ENCODE measurements around the gene LPAR5. TPM values are rescaled to one million over a fixed set of nuclear protein-coding genes. Genes with fewer than 3 reads are reported as not detected.
A peak's percentile ranks its signal among the peaks of the same experiment; 100 is the strongest.
"Not testable (repeated sequence)": the region's sequence is repeated elsewhere in the genome, so short reads cannot be mapped to it uniquely, and the experiment has no call there.

LPAR5 gene
- total RNA-seq, 1 experiment from 2014 or later: 14.6 TPM

- peaks cover 36% of the 10 kb centered on the region for H3K79me2 ChIP-seq (ENCODE audit: low read length)
- not testable (repeated sequence) for DNase-seq
Measured at GRCh38 chr12:6595673-6596072, 40.1 kb downstream of the LPAR5 start.

GRCh38 chr12:6592087-6592486 lies 43.7 kb downstream of the LPAR5 start:
- Histone ChIP-seq H3K36me3 (ENCODE audit: insufficient read depth, low read length) (peaks cover 73% of the 10 kb centered on the region), H3K27ac (ENCODE audit: low read length) (peak overlapping the region; percentile 38; the same call in 1 of the 2 replicates), H3K79me2 (ENCODE audit: low read length) (peaks cover 40% of the 10 kb centered on the region), H3K9me2 (replicated peaks; ENCODE audit: insufficient read depth, low read length) (no peaks in the 10 kb centered on the region), H3K9me3 (ENCODE audit: low read length) (no peaks in the 10 kb centered on the region), H2AFZ (ENCODE audit: low read length) (no peak overlapping the region), H3K4me1 (ENCODE audit: low read length) (peaks cover 20% of the 10 kb centered on the region), H4K20me1 (ENCODE audit: insufficient read depth, low read depth, low read length) (peaks cover 18% of the 10 kb centered on the region; the same call in 1 of the 2 replicates), H3K27me3 (ENCODE audit: low read length) (no peaks in the 10 kb centered on the region), H3K9ac (ENCODE audit: low read length) (no peak overlapping the region), H3K4me2 (ENCODE audit: low read depth, low read length, poor library complexity, severe bottlenecking) (no peak overlapping the region), H3K4me3 (ENCODE audit: low read length) (no peak overlapping the region)
- DNase-seq: peak; percentile 63

More at GRCh38 chr12:6595673-6596072, 40.1 kb downstream of the LPAR5 start:
- H3K9me3 ChIP-seq (ENCODE audit: low read length); H3K4me2 ChIP-seq (ENCODE audit: low read depth, low read length, poor library complexity, severe bottlenecking); H3K9me2 ChIP-seq (replicated peaks; ENCODE audit: insufficient read depth, low read length); H3K9ac ChIP-seq (ENCODE audit: low read length); H3K27ac ChIP-seq (ENCODE audit: low read length); H3K27me3 ChIP-seq (ENCODE audit: low read length); H3K4me3 ChIP-seq (ENCODE audit: low read length); H2AFZ ChIP-seq (ENCODE audit: low read length): not testable (repeated sequence)
- H3K4me1 ChIP-seq (ENCODE audit: low read length): peaks cover 20% of the 10 kb centered on the region
- H4K20me1 ChIP-seq (ENCODE audit: insufficient read depth, low read depth, low read length): peaks cover 13% of the 10 kb centered on the region; the same call in 1 of the 2 replicates
- peaks cover 69% of the 10 kb centered on the region for H3K36me3 ChIP-seq (ENCODE audit: insufficient read depth, low read length)

- H3K9me2 ChIP-seq (replicated peaks; ENCODE audit: insufficient read depth, low read length); H3K9ac ChIP-seq (ENCODE audit: low read length); H3K4me1 ChIP-seq (ENCODE audit: low read length); H3K27ac ChIP-seq (ENCODE audit: low read length); DNase-seq; H2AFZ ChIP-seq (ENCODE audit: low read length); H3K9me3 ChIP-seq (ENCODE audit: low read length); H3K4me2 ChIP-seq (ENCODE audit: low read depth, low read length, poor library complexity, severe bottlenecking); H3K27me3 ChIP-seq (ENCODE audit: low read length); H4K20me1 ChIP-seq (ENCODE audit: insufficient read depth, low read depth, low read length); H3K4me3 ChIP-seq (ENCODE audit: low read length): not testable (repeated sequence)
- H3K36me3 ChIP-seq (ENCODE audit: insufficient read depth, low read length): peaks cover 66% of the 10 kb centered on the region
- H3K79me2 ChIP-seq (ENCODE audit: low read length): peaks cover 22% of the 10 kb centered on the region
Measured at GRCh38 chr12:6586569-6586968, 49.2 kb downstream of the LPAR5 start.

- no peak overlapping the region for H2AFZ ChIP-seq (ENCODE audit: low read length)
- H3K9me3 ChIP-seq (ENCODE audit: low read length): no peaks in the 10 kb centered on the region
- H3K4me2 ChIP-seq (ENCODE audit: low read depth, low read length, poor library complexity, severe bottlenecking): no peak overlapping the region
- DNase-seq: no peak
- no peaks in the 10 kb centered on the region for H3K27me3 ChIP-seq (ENCODE audit: low read length)
- no peak overlapping the region for H3K4me3 ChIP-seq (ENCODE audit: low read length)
- H3K36me3 ChIP-seq (ENCODE audit: insufficient read depth, low read length): peaks cover 63% of the 10 kb centered on the region
- 0 out of 2 replicates have a peak, but pooled peaks cover 8% of the 10 kb centered on the region for H4K20me1 ChIP-seq (ENCODE audit: insufficient read depth, low read depth, low read length)
- peaks cover 15% of the 10 kb centered on the region for H3K79me2 ChIP-seq (ENCODE audit: low read length)
- H3K9me2 ChIP-seq (replicated peaks; ENCODE audit: insufficient read depth, low read length): no peaks in the 10 kb centered on the region
- H3K4me1 ChIP-seq (ENCODE audit: low read length): no peaks in the 10 kb centered on the region
- H3K9ac ChIP-seq (ENCODE audit: low read length): no peak overlapping the region
- no peak overlapping the region for H3K27ac ChIP-seq (ENCODE audit: low read length)
Measured at GRCh38 chr12:6584293-6584692, 51.5 kb downstream of the LPAR5 start.

- Histone ChIP-seq H3K9me2 (replicated peaks; ENCODE audit: insufficient read depth, low read length) (no peaks in the 10 kb centered on the region), H3K27me3 (ENCODE audit: low read length) (no peaks in the 10 kb centered on the region), H4K20me1 (ENCODE audit: insufficient read depth, low read depth, low read length) (0 out of 2 replicates have a peak, but pooled peaks cover 4% of the 10 kb centered on the region), H3K4me2 (ENCODE audit: low read depth, low read length, poor library complexity, severe bottlenecking) (no peak overlapping the region), H3K9ac (ENCODE audit: low read length) (no peak overlapping the region), H3K4me3 (ENCODE audit: low read length) (no peak overlapping the region), H3K9me3 (ENCODE audit: low read length) (no peaks in the 10 kb centered on the region), H2AFZ (ENCODE audit: low read length) (no peak overlapping the region), H3K4me1 (ENCODE audit: low read length) (no peaks in the 10 kb centered on the region), H3K79me2 (ENCODE audit: low read length) (peaks cover 8% of the 10 kb centered on the region; the same call in 1 of the 2 replicates), H3K27ac (ENCODE audit: low read length) (no peak overlapping the region), H3K36me3 (ENCODE audit: insufficient read depth, low read length) (peaks cover 63% of the 10 kb centered on the region)
- DNase-seq: no peak
Measured at GRCh38 chr12:6582959-6583358, 52.8 kb downstream of the LPAR5 start.

- Histone ChIP-seq H3K9me2 (replicated peaks; ENCODE audit: insufficient read depth, low read length) (no peaks in the 10 kb centered on the region), H3K27ac (ENCODE audit: low read length) (no peak overlapping the region), H3K4me3 (ENCODE audit: low read length) (no peak overlapping the region), H3K4me1 (ENCODE audit: low read length) (no peaks in the 10 kb centered on the region), H3K27me3 (ENCODE audit: low read length) (no peaks in the 10 kb centered on the region), H3K9ac (ENCODE audit: low read length) (no peak overlapping the region), H3K36me3 (ENCODE audit: insufficient read depth, low read length) (peaks cover 63% of the 10 kb centered on the region), H2AFZ (ENCODE audit: low read length) (no peak overlapping the region), H3K4me2 (ENCODE audit: low read depth, low read length, poor library complexity, severe bottlenecking) (no peak overlapping the region), H3K9me3 (ENCODE audit: low read length) (no peaks in the 10 kb centered on the region), H3K79me2 (ENCODE audit: low read length) (0 out of 2 replicates have a peak, but pooled peaks cover under 1% of the 10 kb centered on the region), H4K20me1 (ENCODE audit: insufficient read depth, low read depth, low read length) (no peaks in the 10 kb centered on the region)
- no peak for DNase-seq
Measured at GRCh38 chr12:6582196-6582595, 53.6 kb downstream of the LPAR5 start.

- Histone ChIP-seq H3K4me3 (ENCODE audit: low read length) (no peak overlapping the region), H3K9ac (ENCODE audit: low read length) (no peak overlapping the region), H3K4me1 (ENCODE audit: low read length) (peaks cover 5% of the 10 kb centered on the region), H3K79me2 (ENCODE audit: low read length) (no peaks in the 10 kb centered on the region), H3K9me3 (ENCODE audit: low read length) (no peaks in the 10 kb centered on the region), H2AFZ (ENCODE audit: low read length) (no peak overlapping the region), H3K4me2 (ENCODE audit: low read depth, low read length, poor library complexity, severe bottlenecking) (no peak overlapping the region), H3K36me3 (ENCODE audit: insufficient read depth, low read length) (peaks cover 59% of the 10 kb centered on the region; the same call in 1 of the 2 replicates), H3K27ac (ENCODE audit: low read length) (no peak overlapping the region), H3K27me3 (ENCODE audit: low read length) (no peaks in the 10 kb centered on the region), H4K20me1 (ENCODE audit: insufficient read depth, low read depth, low read length) (0 out of 2 replicates have a peak, but pooled peaks cover 6% of the 10 kb centered on the region), H3K9me2 (replicated peaks; ENCODE audit: insufficient read depth, low read length) (no peaks in the 10 kb centered on the region)
- DNase-seq: no peak
Measured at GRCh38 chr12:6575648-6576047, 60.1 kb downstream of the LPAR5 start.

- 0 out of 2 replicates have a peak, but pooled peaks cover 4% of the 10 kb centered on the region for H3K79me2 ChIP-seq (ENCODE audit: low read length)
- H3K4me2 ChIP-seq (ENCODE audit: low read depth, low read length, poor library complexity, severe bottlenecking): no peak overlapping the region
- H3K9me3 ChIP-seq (ENCODE audit: low read length): no peaks in the 10 kb centered on the region
- no peak overlapping the region for H2AFZ ChIP-seq (ENCODE audit: low read length)
- H3K36me3 ChIP-seq (ENCODE audit: insufficient read depth, low read length): peaks cover 57% of the 10 kb centered on the region; the same call in 1 of the 2 replicates
- H3K27ac ChIP-seq (ENCODE audit: low read length): no peak overlapping the region
- no peak overlapping the region for H3K9ac ChIP-seq (ENCODE audit: low read length)
- H3K9me2 ChIP-seq (replicated peaks; ENCODE audit: insufficient read depth, low read length): no peaks in the 10 kb centered on the region
- H3K4me3 ChIP-seq (ENCODE audit: low read length): no peak overlapping the region
- 0 out of 2 replicates have a peak, but pooled peaks cover 6% of the 10 kb centered on the region for H4K20me1 ChIP-seq (ENCODE audit: insufficient read depth, low read depth, low read length)
- peaks cover 12% of the 10 kb centered on the region for H3K4me1 ChIP-seq (ENCODE audit: low read length)
- no peaks in the 10 kb centered on the region for H3K27me3 ChIP-seq (ENCODE audit: low read length)
- no peak for DNase-seq
Measured at GRCh38 chr12:6574576-6575295, 61.0 kb downstream of the LPAR5 start.
